ENCODE measurements around the gene TP73. TPM values are rescaled to one million over a fixed set of nuclear protein-coding genes. Genes with fewer than 3 reads are reported as not detected.
A peak's percentile ranks its signal among the peaks of the same experiment; 100 is the strongest.

The TP73 gene
- total RNA-seq, 2 experiments from 2014 or later, result 0.50 to 0.58 TPM

- peaks cover 3% of the 10 kb centered on the region for H3K36me3 Mint-ChIP-seq
- DNase-seq, result no peak
- no peaks in the 10 kb centered on the region for H3K27me3 Mint-ChIP-seq
- no peak overlapping the region for H3K4me3 Mint-ChIP-seq
- H3K27ac Mint-ChIP-seq, result no peak overlapping the region
- H3K4me1 Mint-ChIP-seq, result no peaks in the 10 kb centered on the region
- H3K9me3 Mint-ChIP-seq, result no peaks in the 10 kb centered on the region
Observed at GRCh38 chr1:3639397-3639911, 12.9 kb upstream of the TP73 start.

GRCh38 chr1:3640121-3640837 is 12.0 kb upstream of the TP73 start:
- Mint-ChIP-seq H3K27me3 (no peaks in the 10 kb centered on the region), H3K27ac (no peak overlapping the region), H3K4me3 (no peak overlapping the region), H3K4me1 (no peaks in the 10 kb centered on the region), H3K9me3 (no peaks in the 10 kb centered on the region), H3K36me3 (peaks cover 1% of the 10 kb centered on the region)
- DNase-seq, result no peak

GRCh38 chr1:3641046-3641760 is 11.1 kb upstream of the TP73 start:
- Mint-ChIP-seq H3K27me3 (no peaks in the 10 kb centered on the region), H3K9me3 (no peaks in the 10 kb centered on the region), H3K27ac (no peak overlapping the region), H3K4me1 (no peaks in the 10 kb centered on the region), H3K36me3 (no peaks in the 10 kb centered on the region), H3K4me3 (no peak overlapping the region)
- DNase-seq, result no peak

DNA sequence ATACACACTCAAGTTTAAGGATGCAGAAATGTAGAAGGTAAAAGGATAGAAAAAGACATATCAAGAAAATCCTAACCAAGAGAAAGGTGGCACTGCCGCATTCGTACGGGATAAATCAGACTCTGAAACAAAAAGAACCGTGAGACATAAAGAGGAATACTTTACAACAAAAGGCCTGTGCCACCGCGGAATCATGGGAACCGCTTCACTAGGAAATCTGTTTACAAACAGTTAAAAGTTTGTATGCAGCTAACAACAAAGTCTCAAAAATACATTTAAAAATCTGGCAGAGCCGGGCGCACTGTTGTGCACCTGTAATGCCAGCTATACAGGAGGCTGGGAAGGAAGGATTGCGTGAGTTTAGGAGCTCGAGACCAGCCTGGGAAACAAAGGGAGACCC is 10.5 kb upstream of the TP73 start:
- Mint-ChIP-seq H3K9me3 (no peaks in the 10 kb centered on the region), H3K27me3 (no peaks in the 10 kb centered on the region), H3K4me3 (no peak overlapping the region), H3K4me1 (no peaks in the 10 kb centered on the region), H3K36me3 (no peaks in the 10 kb centered on the region), H3K27ac (no peak overlapping the region)
- no peak for DNase-seq

DNA sequence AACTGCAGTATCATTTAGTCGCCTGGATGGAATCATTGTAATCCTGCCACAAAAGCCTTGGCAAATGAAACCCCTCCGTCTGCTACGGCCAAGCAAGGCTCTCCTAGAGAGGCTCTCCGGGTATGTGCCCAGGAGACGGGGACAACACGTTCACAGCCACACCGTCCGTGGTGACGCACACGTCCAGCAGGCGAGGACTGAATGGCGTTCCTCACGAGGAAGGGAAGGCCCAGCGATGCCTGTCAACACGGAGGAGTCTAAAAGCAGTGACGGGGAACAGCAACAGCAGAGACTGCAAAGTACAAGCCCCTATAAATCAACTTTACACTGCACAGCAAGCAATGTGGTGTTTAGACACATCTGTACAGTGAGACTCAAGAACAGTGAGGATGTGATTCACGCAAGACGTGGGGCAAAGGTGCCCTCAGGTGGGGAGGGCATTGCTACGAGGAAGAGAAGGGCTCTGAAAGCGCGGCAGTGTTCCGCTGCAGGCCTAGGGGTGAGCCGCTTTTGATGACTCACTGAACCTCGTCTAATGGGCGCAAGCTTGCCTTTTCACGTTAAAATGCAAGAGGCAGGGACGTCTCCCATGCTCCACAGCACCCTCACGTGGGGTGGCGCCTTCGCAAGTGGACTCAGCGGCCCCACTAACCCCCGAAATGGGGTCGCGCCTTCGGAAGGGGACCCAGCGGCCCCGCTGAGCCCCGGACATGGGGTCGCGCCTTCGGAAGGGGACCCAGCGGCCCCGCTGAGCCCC is 9.2 kb upstream of the TP73 start:
- Mint-ChIP-seq H3K4me3 (no peak overlapping the region), H3K4me1 (peaks cover 5% of the 10 kb centered on the region), H3K27ac (no peak overlapping the region), H3K9me3 (no peaks in the 10 kb centered on the region), H3K27me3 (no peaks in the 10 kb centered on the region), H3K36me3 (no peaks in the 10 kb centered on the region)
- no peak for DNase-seq

DNA sequence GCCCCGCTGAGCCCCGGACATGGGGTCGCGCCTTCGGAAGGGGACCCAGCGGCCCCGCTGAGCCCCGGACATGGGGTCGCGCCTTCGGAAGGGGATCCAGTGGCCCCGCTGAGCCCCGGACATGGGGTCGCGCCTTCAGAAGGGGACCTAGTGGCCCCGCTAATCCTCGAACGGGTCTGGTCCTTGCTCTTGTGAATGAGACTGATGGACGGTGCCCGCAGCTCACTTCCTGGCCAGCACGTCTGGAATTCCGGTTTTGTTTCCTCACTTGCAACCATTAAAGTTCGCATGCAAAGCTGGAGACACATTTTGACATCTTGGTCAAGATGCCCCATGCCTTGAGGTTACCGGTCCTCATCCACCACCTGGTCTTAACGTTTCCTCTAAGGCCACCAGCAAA is 8.0 kb upstream of the TP73 start:
- Mint-ChIP-seq H3K4me1 (peaks cover 17% of the 10 kb centered on the region), H3K27ac (no peak overlapping the region), H3K36me3 (peaks cover 3% of the 10 kb centered on the region), H3K27me3 (no peaks in the 10 kb centered on the region), H3K4me3 (no peak overlapping the region), H3K9me3 (no peaks in the 10 kb centered on the region)
- DNase-seq, result no peak

DNA sequence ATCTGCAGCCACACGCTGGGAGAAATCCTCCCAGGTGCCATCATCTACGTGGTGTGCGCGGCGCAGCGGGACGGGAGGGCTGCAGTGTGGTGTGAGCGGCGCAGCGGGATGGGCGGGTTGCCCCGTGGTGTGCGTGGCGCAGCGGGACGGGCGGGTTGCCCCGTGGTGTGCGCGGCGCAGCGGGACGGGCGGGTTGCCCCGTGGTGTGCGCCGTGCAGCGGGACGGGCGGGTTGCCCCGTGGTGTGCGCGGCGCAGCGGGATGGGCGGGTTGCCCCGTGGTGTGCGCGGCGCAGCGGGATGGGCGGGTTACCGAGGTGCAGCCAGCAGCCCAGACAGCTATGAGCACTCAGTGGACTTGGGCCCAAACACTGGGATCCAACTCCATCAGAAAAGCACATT is 7.1 kb upstream of the TP73 start:
- no peaks in the 10 kb centered on the region for H3K9me3 Mint-ChIP-seq
- H3K36me3 Mint-ChIP-seq, result peaks cover 3% of the 10 kb centered on the region
- H3K4me3 Mint-ChIP-seq, result no peak overlapping the region
- H3K27ac Mint-ChIP-seq, result no peak overlapping the region
- peaks cover 17% of the 10 kb centered on the region for H3K4me1 Mint-ChIP-seq
- no peak for DNase-seq
- H3K27me3 Mint-ChIP-seq, result peaks cover under 1% of the 10 kb centered on the region

DNA sequence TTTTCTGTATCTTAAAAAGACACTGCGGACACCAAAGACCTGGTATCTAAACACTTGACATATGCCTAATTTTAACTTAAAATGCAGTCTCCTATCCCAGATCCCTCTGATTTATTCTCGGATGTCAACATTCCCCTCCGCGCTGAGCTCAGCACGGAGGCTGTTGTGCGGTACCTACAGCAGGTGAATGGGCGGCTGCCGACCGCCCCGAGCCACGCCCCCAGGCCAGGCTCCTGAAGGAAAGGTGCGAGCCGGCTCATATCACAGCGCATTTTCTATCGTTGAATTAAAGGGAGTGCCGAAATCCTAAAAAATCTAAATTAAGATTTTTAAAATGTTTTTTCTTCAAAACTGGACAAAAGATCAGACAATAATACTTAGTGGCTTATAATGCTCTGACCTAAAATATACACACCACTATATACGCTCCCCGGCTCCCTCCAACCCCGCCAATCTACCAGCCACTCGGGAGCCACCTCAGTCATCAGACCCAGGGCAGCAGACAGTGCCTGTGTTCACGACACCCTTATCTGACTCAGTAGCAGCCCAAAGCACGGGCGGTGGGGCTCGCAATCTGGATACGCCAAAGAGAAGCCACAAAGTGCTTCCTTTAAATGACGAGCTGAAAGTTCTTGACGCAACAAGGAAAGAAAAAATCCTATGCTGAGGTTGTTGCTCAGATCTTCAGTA is 6.5 kb upstream of the TP73 start:
- Mint-ChIP-seq H3K36me3 (peaks cover 3% of the 10 kb centered on the region), H3K9me3 (no peaks in the 10 kb centered on the region), H3K27me3 (peaks cover 4% of the 10 kb centered on the region), H3K27ac (no peak overlapping the region), H3K4me3 (no peak overlapping the region), H3K4me1 (peaks cover 19% of the 10 kb centered on the region)
- DNase-seq, result no peak

DNA sequence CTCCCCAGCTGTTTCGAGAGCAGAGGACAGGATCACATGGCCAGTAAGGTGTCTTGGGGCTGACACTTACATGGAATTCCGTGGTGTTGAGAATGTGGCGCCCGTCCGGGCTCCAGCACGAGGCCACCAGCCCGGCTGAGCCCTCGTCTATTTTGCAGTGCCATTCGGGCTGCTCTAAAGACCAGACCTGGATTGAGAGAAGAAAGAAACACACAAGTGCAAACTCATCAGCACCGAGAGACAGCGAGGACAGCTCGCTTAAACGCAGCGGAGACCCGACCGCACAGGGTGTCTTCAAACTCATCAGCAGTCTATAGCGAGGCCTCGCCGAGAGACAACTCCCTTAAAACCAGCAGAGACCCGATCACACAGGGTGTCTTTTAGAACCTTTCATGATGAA is 5.7 kb upstream of the TP73 start:
- no peak overlapping the region for H3K27ac Mint-ChIP-seq
- peaks cover 11% of the 10 kb centered on the region for H3K27me3 Mint-ChIP-seq
- H3K36me3 Mint-ChIP-seq, result peaks cover 3% of the 10 kb centered on the region
- H3K4me1 Mint-ChIP-seq, result peaks cover 22% of the 10 kb centered on the region
- H3K9me3 Mint-ChIP-seq, result no peaks in the 10 kb centered on the region
- DNase-seq, result no peak
- no peak overlapping the region for H3K4me3 Mint-ChIP-seq

GRCh38 chr1:3649342-3650247 is 2.7 kb upstream of the TP73 start, which contains the start of gene WRAP73:
Gene WRAP73 (minus strand): TSS chr1:3650103. CDS start chr1:3649999, 104 bp downstream.
- Mint-ChIP-seq H3K4me1 (peaks cover 22% of the 10 kb centered on the region), H3K4me3 (peak within 1 kb of the TSS; percentile 80), H3K9me3 (no peaks in the 10 kb centered on the region), H3K27ac (no peak within 1 kb of the TSS), H3K27me3 (peaks cover 27% of the 10 kb centered on the region), H3K36me3 (peaks cover 3% of the 10 kb centered on the region)
- DNase-seq, result peak; percentile 93

- H3K27ac Mint-ChIP-seq, result no peak overlapping the region
- peaks cover 36% of the 10 kb centered on the region for H3K27me3 Mint-ChIP-seq
- peaks cover 3% of the 10 kb centered on the region for H3K36me3 Mint-ChIP-seq
- DNase-seq, result no peak
- peaks cover 22% of the 10 kb centered on the region for H3K4me1 Mint-ChIP-seq
- peak overlapping the region; percentile 80 for H3K4me3 Mint-ChIP-seq
- H3K9me3 Mint-ChIP-seq, result no peaks in the 10 kb centered on the region
Observed at GRCh38 chr1:3650248-3651025, 1.9 kb upstream of the TP73 start.

GRCh38 chr1:3651026-3651929 is 1.0 kb upstream of the TP73 start:
- Mint-ChIP-seq H3K4me3 (peak overlapping the region; percentile 32), H3K4me1 (peaks cover 24% of the 10 kb centered on the region), H3K27ac (no peak overlapping the region), H3K27me3 (peaks cover 44% of the 10 kb centered on the region), H3K36me3 (peaks cover 3% of the 10 kb centered on the region), H3K9me3 (no peaks in the 10 kb centered on the region)
- no peak for DNase-seq
